Upper lobe of right lung (tissue), 1 donor: ENCODE results near the gene FAM181A. TPM values are rescaled to one million over a fixed set of nuclear protein-coding genes. Genes with fewer than 3 reads are reported as not detected.

Experiments
- ATAC-seq: fragments of 200-7000 bp; cut with Tn5 transposase; one replicate; pipeline ENCODE4 v1.9.1; 2020; ENCODE audit warnings: mild to moderate bottlenecking, moderate library complexity
- DNase-seq: peaks from one replicate; pipeline ENCODE4 v3.0.0-alpha.2; 2020
- H3K27ac ChIP-seq: fragments of 200-600 bp; one replicate; pipeline ENCODE4 v1.8.0; 2022
- H3K27me3 ChIP-seq: fragments of 200-600 bp; one replicate; pipeline ENCODE4 v1.8.0; 2022; ENCODE audit warnings: mild to moderate bottlenecking
- H3K36me3 ChIP-seq: fragments of 200-600 bp; one replicate; pipeline ENCODE4 v1.8.0; 2022
- H3K4me1 ChIP-seq: fragments of 200-600 bp; one replicate; pipeline ENCODE4 v1.8.0; 2022
- H3K4me3 ChIP-seq: fragments of 200-600 bp; one replicate; pipeline ENCODE4 v1.8.0; 2022; ENCODE audit warnings: mild to moderate bottlenecking
- H3K9me3 ChIP-seq: fragments of 200-600 bp; one replicate; pipeline ENCODE4 v1.8.0; 2022
- intact Hi-C: fragments of 100-400 bp; cut with DNase I; formaldehyde crosslinking; loops from one replicate; pipeline ENCODE4 v1.11.0; 2022
- total RNA-seq: library from RNA; stranded (reverse); fragmentation: NEBNext Ultra II Directional; extraction: Animal tissue kit (Norgen Biotek cat#: 25700); gene quantifications from one replicate; pipeline ENCODE4 v1.2.1, GENCODE V29; 2021
- TF ChIP-seq, protein P1 (sequence below): fragments of 200-600 bp; IDR thresholded peaks from one replicate; pipeline ENCODE4 v1.8.0; 2022; ENCODE audit warnings: antibody characterized with exemption
- donor health status: DM: no; HTN: yes; CAD: no; lungs with severe emphysema.

Gene FAM181A
- total RNA-seq, 1 donor from 2014 or later = 3.5 TPM

DNA sequence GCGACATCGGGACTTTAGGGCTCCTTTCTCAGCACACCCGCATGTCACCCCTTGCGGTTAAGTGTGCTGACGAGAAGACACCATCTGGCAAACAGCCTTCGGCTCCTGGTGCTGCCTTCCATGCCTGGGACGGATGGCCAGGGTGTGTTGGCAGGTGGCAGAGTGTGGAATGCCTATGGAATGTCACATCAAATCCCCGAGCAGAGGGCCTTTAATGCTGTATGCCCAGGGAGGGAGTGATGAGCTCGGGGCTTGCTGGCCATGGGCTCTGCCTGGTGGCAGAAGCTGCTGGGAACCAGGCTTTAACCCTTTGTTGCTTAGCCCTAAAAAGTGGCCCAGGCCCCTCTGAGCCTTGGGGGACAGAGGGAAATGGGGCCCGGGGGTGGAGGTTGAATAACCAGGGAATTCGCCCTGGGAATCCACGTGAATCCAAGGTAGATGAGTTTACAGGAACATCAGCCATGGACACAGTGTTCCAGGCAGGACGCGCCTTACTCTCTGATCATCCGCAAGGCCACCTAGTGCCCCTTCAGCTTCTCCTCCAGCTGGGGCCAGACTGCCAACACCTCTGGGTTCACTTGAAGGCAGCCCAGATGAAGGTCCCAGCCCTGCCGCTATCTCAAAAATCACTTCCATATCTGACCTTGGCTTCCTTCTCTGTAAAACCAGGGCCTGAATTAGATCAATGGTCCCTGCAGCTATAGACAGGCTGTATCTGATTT is 17.4 kb downstream of the FAM181A start:
- ATAC-seq = no peak
- no peak overlapping the region for H3K27ac ChIP-seq
- intact Hi-C loops = no loop called here

DNA sequence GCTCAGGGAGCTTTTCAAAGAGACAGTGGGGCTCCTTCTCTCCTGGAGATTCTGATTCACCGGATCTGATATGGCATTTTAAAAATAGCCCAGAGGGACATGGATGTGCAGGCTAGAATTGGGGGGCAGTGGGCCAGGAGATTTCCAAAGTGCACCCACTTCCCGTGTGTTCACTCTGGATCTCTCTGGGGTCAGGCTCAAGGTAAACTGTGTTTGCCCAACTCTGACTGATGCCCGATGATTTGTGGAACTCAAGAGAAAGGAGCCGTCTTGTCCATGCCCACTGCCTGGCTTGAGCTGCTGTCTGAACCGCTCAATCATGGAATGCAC is 17.9 kb downstream of the FAM181A start:
- Histone ChIP-seq H3K9me3 (no peaks in the 10 kb centered on the region), H3K4me3 (no peak overlapping the region), H3K27me3 (no peaks in the 10 kb centered on the region), H3K36me3 (no peaks in the 10 kb centered on the region), H3K27ac (no peak overlapping the region), H3K4me1 (no peaks in the 10 kb centered on the region)
- ATAC-seq = no peak
- intact Hi-C loops = no loop called here
- DNase-seq = no peak
- TF ChIP-seq, protein P1, sequence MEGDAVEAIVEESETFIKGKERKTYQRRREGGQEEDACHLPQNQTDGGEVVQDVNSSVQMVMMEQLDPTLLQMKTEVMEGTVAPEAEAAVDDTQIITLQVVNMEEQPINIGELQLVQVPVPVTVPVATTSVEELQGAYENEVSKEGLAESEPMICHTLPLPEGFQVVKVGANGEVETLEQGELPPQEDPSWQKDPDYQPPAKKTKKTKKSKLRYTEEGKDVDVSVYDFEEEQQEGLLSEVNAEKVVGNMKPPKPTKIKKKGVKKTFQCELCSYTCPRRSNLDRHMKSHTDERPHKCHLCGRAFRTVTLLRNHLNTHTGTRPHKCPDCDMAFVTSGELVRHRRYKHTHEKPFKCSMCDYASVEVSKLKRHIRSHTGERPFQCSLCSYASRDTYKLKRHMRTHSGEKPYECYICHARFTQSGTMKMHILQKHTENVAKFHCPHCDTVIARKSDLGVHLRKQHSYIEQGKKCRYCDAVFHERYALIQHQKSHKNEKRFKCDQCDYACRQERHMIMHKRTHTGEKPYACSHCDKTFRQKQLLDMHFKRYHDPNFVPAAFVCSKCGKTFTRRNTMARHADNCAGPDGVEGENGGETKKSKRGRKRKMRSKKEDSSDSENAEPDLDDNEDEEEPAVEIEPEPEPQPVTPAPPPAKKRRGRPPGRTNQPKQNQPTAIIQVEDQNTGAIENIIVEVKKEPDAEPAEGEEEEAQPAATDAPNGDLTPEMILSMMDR = no peak

More for the DNA sequence above, 17.4 kb downstream of the FAM181A start:
- H3K9me3 ChIP-seq = no peaks in the 10 kb centered on the region
- H3K4me3 ChIP-seq = no peak overlapping the region
- TF ChIP-seq, protein P1 = no peak
- no peak for DNase-seq
- no peaks in the 10 kb centered on the region for H3K36me3 ChIP-seq
- H3K27me3 ChIP-seq = no peaks in the 10 kb centered on the region
- H3K4me1 ChIP-seq = no peaks in the 10 kb centered on the region

DNA sequence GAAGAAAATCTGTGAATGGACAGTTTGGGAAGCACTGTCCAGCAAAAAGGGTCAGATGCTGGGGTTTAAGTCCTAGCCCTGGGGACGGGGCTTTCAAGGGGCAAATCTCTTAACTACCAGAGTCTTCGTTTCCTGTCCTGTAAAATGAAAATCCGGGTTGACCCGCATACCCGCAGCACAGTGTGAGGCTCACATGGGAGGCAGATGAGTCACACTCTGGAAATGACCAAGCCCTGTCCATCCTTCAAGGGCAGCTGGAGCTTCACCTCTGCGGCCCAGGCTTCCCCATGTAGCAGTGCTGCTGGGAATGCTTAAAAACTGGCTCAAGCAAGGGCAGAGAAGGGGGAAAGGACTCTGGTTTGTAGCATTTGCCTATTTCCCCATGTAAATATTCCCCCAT is 19.0 kb downstream of the FAM181A start:
- no peak overlapping the region for H3K4me3 ChIP-seq
- ATAC-seq (no peak), DNase-seq (no peak)
- H3K9me3 ChIP-seq = no peaks in the 10 kb centered on the region
- H3K27ac ChIP-seq = no peak overlapping the region
- intact Hi-C loops = no loop called here
- no peaks in the 10 kb centered on the region for H3K27me3 ChIP-seq
- H3K36me3 ChIP-seq = no peaks in the 10 kb centered on the region
- TF ChIP-seq, protein P1 = no peak
- H3K4me1 ChIP-seq = no peaks in the 10 kb centered on the region

DNA sequence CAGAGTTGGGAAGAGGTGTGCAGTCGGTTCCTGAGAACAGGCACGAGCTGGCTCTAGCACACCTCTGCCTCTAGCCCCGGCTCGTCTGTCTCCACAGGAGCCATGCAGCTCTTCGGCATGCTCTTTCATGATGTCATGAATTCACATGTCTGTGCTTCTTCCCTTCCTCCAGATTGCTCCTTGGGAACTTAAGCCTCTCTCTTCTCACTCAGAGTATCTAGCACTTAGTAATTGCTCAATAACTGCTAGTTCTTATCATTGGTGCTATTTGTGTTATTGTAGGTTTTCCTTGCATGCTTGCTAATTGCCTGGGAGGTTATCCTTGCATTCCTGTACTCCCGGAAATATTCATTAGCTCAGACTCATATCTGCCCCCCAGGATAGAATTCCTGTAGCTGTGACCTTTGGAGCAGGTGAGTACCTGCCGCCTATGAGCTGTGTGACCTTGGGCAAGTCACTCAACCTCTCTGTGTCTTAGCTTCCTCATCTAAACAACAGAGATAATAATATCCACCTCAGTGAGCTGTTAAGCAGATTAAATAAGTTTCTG is 19.5 kb downstream of the FAM181A start:
- ATAC-seq (no peak), DNase-seq (no peak)
- intact Hi-C loops = no loop called here
- TF ChIP-seq, protein P1 = no peak
- Histone ChIP-seq H3K4me1 (no peaks in the 10 kb centered on the region), H3K27ac (no peak overlapping the region), H3K36me3 (no peaks in the 10 kb centered on the region), H3K27me3 (no peaks in the 10 kb centered on the region), H3K9me3 (no peaks in the 10 kb centered on the region), H3K4me3 (no peak overlapping the region)

DNA sequence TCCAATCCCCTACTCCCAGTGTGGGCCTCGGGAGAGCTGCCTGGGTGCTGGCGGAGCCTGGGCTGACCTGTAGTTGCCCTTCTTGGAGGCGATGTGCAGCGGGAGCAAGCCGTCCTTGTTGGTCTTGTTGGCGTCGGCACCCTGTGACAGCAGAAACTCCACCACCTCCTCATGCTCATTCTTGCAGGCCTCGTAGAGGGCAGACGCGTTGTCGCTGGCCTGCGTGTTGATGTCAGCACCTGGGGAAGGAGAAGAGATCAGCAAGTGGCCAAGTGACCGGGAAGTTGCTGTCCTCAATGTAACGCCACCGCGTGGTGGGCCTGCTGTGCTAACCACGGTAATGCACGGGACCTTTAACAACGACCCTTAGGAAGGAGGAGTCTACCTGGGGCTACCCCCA is 20.1 kb downstream of the FAM181A start:
- H3K9me3 ChIP-seq = no peaks in the 10 kb centered on the region
- no peaks in the 10 kb centered on the region for H3K36me3 ChIP-seq
- H3K27me3 ChIP-seq = no peaks in the 10 kb centered on the region
- no peak overlapping the region for H3K4me3 ChIP-seq
- ATAC-seq = no peak
- intact Hi-C loops = no loop called here
- no peak overlapping the region for H3K27ac ChIP-seq
- TF ChIP-seq, protein P1 = no peak
- no peaks in the 10 kb centered on the region for H3K4me1 ChIP-seq
- DNase-seq = no peak
